DMS53 (cell line): Measurements from ENCODE around the gene FIGN.

Experiments used
- DNase-seq: peaks from one replicate; lab custom pipeline; 2025; lab: John Stamatoyannopoulos, UW

The FIGN gene

DNA sequence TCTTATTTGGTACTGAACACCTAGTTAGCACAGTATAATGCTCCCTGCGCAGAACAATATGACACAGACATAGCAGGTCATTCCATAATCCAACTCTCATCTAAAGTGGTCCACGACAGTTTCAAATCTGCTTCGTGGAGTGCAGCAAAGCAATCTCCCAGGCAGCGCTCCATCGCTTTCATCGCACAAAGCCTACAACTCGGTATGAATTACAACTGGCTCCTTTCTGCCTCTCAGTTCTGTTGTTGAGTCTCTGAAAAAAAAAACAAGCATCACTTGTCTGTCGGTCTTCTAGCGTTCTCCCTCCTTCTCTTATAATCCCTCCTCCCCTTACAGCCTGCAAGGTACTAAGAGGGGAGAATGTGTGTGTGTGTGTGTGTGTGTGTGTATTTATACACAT is 123.5 kb downstream of the FIGN start:
- no peak for DNase-seq

- DNase-seq = no peak
These were observed 124.3 kb downstream of the FIGN start for GRCh38 chr2:163611557-163611906.

DNA sequence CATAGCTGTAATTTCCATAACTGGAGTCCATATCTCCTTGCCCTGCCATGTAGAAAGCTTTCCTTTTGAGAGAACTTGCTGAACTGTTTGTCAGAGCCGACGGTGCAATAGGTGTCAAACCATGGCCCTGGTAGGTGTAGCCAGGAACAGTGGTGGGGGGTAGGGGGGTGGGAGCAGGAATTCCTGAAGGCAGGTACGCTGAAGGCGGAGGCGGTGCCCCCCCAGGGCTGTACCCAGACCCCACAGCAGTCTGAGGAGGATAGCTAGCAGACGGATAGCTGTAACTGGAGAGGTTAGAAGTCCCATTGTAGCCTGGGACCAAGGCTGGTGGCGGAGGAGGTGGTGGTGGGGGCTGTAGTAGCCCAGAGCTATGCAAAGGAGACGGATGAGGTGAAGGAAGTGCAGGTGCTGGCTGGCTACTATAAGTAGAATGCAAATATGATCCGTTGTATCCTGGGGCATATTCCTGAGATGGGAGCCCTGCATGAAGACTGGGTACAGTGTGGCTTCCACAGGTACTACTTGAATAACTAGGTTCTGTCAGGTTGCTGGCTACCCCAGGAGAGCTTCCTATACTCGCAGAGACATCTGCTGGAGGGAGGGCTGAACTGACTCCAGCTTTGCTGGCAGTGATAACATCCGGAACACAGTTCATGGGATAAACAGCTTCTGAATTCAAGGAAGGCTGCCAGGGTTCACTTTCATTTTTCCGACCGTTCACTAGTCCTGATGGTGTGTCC is 124.8 kb downstream of the FIGN start:
- DNase-seq = peak; percentile 57

- no peak for DNase-seq
These were observed 128.2 kb downstream of the FIGN start for GRCh38 chr2:163607630-163608029.

- no peak for DNase-seq
These were observed 128.9 kb downstream of the FIGN start for GRCh38 chr2:163606878-163607277.

GRCh38 chr2:163605779-163606178 is 130.0 kb downstream of the FIGN start:
- DNase-seq = no peak

GRCh38 chr2:163604941-163605555 is 130.8 kb downstream of the FIGN start:
- peak; percentile 9 for DNase-seq

- DNase-seq = no peak
These were observed 133.6 kb downstream of the FIGN start for GRCh38 chr2:163602196-163602595.

DNA sequence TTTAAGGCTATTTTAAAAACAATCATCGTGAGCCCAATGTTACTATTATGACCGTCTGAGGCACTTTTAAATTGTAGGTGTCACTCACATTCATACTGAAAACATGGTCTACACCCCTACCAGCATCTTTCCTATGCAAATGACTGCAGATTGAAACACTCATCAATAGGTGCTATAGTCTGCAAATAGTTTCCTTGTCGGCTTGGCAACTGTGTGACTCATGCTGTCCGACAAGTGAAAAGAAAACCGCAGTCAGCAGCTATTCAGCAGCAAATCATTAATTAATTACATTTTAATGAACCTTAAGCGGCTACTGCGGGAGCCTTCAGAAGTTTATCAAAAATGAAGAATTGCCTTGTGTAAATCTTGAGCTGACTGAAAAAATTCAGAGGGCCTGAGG is 134.4 kb downstream of the FIGN start:
- DNase-seq = peak; percentile 12

- no peak for DNase-seq
These were observed 135.0 kb downstream of the FIGN start for GRCh38 chr2:163600801-163601200.

GRCh38 chr2:163595028-163595427 is 140.8 kb downstream of the FIGN start:
- no peak for DNase-seq

DNA sequence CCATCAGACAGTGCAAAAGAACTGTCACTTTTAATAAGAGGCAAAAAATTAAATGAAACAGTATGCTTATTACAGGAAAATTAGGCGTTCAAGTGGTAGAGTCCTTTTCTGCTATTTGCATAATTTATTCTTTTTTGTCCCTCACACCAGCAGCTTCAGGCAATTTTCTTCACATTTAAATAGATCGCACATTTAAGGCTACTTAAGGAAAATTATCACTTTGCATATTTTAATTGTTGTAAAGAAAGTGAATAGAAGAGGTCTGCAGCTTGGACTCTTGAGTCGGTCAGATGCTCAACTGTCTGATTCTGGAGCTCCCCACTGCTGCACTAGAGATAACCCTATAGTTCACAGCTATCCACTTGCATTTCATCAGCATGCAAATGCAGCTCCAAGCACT is 141.3 kb downstream of the FIGN start:
- DNase-seq = no peak

- no peak for DNase-seq
These were observed 141.8 kb downstream of the FIGN start for GRCh38 chr2:163593982-163594381.

GRCh38 chr2:163592954-163593622 is 142.7 kb downstream of the FIGN start:
- no peak for DNase-seq

- no peak for DNase-seq
These were observed 144.3 kb downstream of the FIGN start for GRCh38 chr2:163591461-163591860.

DNA sequence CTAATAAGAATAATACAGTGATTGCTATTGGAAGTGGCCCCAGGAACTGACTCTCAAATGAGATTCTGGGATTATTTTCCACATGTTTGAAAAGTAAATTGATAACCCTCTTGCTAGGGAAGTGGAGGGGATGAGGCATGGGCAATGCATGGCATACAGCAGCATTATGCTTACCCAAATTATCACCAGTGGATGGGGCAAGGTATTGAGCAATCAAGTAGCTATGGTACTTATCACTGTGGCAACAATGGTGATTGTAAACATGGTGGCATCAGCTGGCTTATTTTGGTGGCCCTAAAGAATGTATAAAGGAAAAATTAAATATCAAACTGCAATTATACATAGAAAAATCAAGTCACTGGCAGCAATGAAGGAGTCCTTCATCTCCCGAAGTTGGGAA is 155.1 kb downstream of the FIGN start:
- peak; percentile 10 for DNase-seq

GRCh38 chr2:163574309-163574708 is 161.5 kb downstream of the FIGN start:
- no peak for DNase-seq

DNA sequence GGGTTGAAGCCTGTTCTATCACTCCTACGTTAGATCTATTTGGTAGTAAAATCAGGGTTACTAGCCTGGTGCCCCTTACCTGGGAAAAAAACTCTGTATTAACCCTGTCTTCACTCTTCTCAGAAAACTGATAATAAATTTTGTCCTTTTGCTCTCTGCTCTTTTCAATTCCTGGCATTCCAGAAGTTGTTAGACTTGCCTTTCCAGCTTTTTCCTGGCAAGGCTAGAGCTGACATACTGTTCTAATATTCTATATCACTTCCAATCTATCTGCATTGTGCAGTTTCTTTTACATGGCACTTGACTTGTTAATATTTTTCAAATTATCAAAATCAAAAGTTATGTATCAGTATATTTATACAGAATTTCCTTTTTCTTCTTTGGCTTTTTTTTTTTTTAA is 162.2 kb downstream of the FIGN start:
- DNase-seq = no peak

GRCh38 chr2:163572850-163573249 is 163.0 kb downstream of the FIGN start:
- DNase-seq = no peak

GRCh38 chr2:163571423-163572102 is 164.2 kb downstream of the FIGN start:
- no peak for DNase-seq

GRCh38 chr2:163570391-163570790 is 165.4 kb downstream of the FIGN start:
- no peak for DNase-seq

GRCh38 chr2:163565192-163565591 is 170.6 kb downstream of the FIGN start:
- DNase-seq = peak; percentile 8

DNA sequence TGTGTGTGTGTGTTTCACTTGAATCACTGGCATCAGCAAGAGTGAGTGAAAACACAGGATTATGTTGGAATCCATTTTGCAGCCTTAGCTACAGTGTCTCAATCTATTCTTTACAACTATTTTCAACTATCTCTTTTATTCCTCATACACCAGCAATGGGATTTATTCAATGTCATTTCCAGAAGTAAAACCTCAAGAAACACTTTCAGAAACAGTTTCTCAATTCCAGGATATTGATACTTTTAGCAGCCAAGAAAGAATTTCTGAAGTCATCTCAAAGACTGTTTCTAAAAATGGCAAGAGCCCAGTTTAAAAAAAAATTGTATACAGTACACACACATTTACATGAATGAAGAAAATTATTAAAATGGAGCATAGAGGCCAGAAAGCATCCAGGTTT is 171.6 kb downstream of the FIGN start:
- DNase-seq = no peak
